ENCODE results near the gene SEMA3E. TPM values are rescaled to one million over a fixed set of nuclear protein-coding genes. Genes with fewer than 3 reads are reported as not detected.

SEMA3E gene
- total RNA-seq, 1 experiment from 2014 or later: 2.5 TPM

DNA sequence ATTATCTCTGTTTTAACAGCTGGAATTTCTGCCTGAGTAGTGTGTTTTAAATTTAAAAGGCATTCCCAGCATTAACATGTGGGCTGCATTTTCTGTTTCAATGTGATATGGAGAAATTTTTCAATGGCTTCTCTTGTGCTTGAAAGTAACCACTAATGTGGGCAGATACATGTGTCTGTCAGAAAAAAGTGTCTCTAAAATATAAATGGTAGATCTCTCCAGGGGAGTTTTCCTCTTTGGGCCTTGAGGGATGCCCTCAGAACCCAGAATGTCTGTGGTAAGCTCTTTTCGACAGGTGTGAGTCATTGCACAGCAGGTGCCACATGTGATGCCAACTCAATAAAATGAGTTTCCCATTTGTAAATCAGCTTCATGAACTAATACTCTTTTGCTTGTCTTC is 221.1 kb downstream of the SEMA3E start (continued):
- TF ChIP-seq, protein P1, sequence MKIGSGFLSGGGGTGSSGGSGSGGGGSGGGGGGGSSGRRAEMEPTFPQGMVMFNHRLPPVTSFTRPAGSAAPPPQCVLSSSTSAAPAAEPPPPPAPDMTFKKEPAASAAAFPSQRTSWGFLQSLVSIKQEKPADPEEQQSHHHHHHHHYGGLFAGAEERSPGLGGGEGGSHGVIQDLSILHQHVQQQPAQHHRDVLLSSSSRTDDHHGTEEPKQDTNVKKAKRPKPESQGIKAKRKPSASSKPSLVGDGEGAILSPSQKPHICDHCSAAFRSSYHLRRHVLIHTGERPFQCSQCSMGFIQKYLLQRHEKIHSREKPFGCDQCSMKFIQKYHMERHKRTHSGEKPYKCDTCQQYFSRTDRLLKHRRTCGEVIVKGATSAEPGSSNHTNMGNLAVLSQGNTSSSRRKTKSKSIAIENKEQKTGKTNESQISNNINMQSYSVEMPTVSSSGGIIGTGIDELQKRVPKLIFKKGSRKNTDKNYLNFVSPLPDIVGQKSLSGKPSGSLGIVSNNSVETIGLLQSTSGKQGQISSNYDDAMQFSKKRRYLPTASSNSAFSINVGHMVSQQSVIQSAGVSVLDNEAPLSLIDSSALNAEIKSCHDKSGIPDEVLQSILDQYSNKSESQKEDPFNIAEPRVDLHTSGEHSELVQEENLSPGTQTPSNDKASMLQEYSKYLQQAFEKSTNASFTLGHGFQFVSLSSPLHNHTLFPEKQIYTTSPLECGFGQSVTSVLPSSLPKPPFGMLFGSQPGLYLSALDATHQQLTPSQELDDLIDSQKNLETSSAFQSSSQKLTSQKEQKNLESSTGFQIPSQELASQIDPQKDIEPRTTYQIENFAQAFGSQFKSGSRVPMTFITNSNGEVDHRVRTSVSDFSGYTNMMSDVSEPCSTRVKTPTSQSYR (CRISPR knock-in tag; IDR thresholded peaks at IDR 0.05): no peak
- no peak for TF ChIP-seq ZNF317 (CRISPR knock-in tag; IDR thresholded peaks at IDR 0.05; ENCODE audit: borderline replicate concordance, low read depth)
- TF ChIP-seq, protein P2, sequence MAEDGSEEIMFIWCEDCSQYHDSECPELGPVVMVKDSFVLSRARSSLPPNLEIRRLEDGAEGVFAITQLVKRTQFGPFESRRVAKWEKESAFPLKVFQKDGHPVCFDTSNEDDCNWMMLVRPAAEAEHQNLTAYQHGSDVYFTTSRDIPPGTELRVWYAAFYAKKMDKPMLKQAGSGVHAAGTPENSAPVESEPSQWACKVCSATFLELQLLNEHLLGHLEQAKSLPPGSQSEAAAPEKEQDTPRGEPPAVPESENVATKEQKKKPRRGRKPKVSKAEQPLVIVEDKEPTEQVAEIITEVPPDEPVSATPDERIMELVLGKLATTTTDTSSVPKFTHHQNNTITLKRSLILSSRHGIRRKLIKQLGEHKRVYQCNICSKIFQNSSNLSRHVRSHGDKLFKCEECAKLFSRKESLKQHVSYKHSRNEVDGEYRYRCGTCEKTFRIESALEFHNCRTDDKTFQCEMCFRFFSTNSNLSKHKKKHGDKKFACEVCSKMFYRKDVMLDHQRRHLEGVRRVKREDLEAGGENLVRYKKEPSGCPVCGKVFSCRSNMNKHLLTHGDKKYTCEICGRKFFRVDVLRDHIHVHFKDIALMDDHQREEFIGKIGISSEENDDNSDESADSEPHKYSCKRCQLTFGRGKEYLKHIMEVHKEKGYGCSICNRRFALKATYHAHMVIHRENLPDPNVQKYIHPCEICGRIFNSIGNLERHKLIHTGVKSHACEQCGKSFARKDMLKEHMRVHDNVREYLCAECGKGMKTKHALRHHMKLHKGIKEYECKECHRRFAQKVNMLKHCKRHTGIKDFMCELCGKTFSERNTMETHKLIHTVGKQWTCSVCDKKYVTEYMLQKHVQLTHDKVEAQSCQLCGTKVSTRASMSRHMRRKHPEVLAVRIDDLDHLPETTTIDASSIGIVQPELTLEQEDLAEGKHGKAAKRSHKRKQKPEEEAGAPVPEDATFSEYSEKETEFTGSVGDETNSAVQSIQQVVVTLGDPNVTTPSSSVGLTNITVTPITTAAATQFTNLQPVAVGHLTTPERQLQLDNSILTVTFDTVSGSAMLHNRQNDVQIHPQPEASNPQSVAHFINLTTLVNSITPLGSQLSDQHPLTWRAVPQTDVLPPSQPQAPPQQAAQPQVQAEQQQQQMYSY (CRISPR knock-in tag; IDR thresholded peaks at IDR 0.05): no peak
- no peak for TF ChIP-seq ESRRA (CRISPR knock-in tag; IDR thresholded peaks at IDR 0.05; ENCODE audit: borderline replicate concordance)
- TF ChIP-seq ZNF232 (CRISPR knock-in tag; IDR thresholded peaks at IDR 0.05): no peak
- TF ChIP-seq NFE2L1 (CRISPR knock-in tag; IDR thresholded peaks at IDR 0.05): no peak
- TF ChIP-seq, protein P3, sequence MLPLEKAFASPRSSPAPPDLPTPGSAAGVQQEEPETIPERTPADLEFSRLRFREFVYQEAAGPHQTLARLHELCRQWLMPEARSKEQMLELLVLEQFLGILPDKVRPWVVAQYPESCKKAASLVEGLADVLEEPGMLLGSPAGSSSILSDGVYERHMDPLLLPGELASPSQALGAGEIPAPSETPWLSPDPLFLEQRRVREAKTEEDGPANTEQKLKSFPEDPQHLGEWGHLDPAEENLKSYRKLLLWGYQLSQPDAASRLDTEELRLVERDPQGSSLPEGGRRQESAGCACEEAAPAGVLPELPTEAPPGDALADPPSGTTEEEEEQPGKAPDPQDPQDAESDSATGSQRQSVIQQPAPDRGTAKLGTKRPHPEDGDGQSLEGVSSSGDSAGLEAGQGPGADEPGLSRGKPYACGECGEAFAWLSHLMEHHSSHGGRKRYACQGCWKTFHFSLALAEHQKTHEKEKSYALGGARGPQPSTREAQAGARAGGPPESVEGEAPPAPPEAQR (CRISPR knock-in tag; IDR thresholded peaks at IDR 0.05): no peak
- no peak for TF ChIP-seq ZNF396 (CRISPR knock-in tag; IDR thresholded peaks at IDR 0.05; ENCODE audit: borderline replicate concordance)

DNA sequence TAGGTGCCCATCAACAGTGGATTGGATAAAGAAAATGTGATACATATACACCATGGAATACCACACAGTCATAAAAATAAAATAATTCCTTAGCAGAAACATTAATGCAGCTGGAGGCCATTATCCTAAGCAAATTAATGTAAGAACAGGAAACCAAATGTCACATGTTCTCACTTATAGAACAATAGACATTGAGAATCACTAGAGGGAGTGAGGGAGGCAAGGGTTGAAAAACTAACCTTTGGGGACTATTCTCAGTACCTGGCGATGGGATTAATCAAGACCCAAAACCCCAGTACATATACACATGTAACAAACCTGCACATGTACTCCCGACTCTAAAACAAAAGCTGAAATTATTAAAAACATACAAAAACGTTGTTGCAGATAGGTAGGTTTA is 222.6 kb downstream of the SEMA3E start:
- ChIA-PET CTCF (no interaction called here), POLR2A (no interaction called here)
- ATAC-seq (peak; percentile 38), DNase-seq (ENCODE audit: low spot score) (no peak)
- peaks cover 70% of the 10 kb centered on the region for H3K4me1 Mint-ChIP-seq
- 0 out of 2 replicates have a peak, but pooled peaks cover 5% of the 10 kb centered on the region for H3K9me3 Mint-ChIP-seq
- peaks cover 4% of the 10 kb centered on the region; the same call in 1 of the 2 replicates for H3K36me3 Mint-ChIP-seq
- H3K27ac Mint-ChIP-seq: no peak overlapping the region
- TF ChIP-seq ZNF671 (CRISPR knock-in tag; IDR thresholded peaks at IDR 0.05) (no peak), CREM (CRISPR knock-in tag; IDR thresholded peaks at IDR 0.05) (no peak), ZNF317 (CRISPR knock-in tag; IDR thresholded peaks at IDR 0.05; ENCODE audit: borderline replicate concordance, low read depth) (peak; percentile 78; the same call in 1 of the 2 replicates)
- TF ChIP-seq, protein P4, sequence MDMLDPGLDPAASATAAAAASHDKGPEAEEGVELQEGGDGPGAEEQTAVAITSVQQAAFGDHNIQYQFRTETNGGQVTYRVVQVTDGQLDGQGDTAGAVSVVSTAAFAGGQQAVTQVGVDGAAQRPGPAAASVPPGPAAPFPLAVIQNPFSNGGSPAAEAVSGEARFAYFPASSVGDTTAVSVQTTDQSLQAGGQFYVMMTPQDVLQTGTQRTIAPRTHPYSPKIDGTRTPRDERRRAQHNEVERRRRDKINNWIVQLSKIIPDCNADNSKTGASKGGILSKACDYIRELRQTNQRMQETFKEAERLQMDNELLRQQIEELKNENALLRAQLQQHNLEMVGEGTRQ (CRISPR knock-in tag; IDR thresholded peaks at IDR 0.05): peak; percentile 58
- H3K4me3 Mint-ChIP-seq: no peak overlapping the region
- no peaks in the 10 kb centered on the region for H3K27me3 Mint-ChIP-seq (ENCODE audit: low read depth)

DNA sequence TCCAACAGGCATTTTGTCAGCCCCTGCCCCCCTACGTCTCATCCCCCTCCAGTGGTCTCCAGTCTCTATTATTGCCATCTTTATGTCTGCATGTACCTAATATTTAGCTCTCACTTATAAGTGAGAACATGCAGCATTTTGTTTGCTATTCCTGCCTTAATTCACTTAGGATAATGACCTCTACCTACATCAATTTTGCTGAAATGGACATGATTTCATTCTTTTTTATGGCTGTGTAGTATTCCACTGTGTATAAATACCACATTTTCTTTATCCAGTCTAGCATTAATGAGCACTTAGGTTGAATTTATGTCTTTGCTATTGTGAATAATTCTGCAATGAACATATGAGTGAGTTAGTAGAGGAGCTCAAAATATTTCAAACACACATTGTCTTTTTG is 229.9 kb downstream of the SEMA3E start:
- ATAC-seq: no peak

More for the DNA sequence above, 229.9 kb downstream of the SEMA3E start:
- Mint-ChIP-seq H3K27ac (no peak overlapping the region), H3K36me3 (peaks cover 4% of the 10 kb centered on the region), H3K4me1 (peaks cover 51% of the 10 kb centered on the region), H3K4me3 (no peak overlapping the region), H3K27me3 (ENCODE audit: low read depth) (no peaks in the 10 kb centered on the region), H3K9me3 (peaks cover 9% of the 10 kb centered on the region)
- ChIA-PET CTCF (no interaction called here), POLR2A (no interaction called here)
- TF ChIP-seq, protein P5, sequence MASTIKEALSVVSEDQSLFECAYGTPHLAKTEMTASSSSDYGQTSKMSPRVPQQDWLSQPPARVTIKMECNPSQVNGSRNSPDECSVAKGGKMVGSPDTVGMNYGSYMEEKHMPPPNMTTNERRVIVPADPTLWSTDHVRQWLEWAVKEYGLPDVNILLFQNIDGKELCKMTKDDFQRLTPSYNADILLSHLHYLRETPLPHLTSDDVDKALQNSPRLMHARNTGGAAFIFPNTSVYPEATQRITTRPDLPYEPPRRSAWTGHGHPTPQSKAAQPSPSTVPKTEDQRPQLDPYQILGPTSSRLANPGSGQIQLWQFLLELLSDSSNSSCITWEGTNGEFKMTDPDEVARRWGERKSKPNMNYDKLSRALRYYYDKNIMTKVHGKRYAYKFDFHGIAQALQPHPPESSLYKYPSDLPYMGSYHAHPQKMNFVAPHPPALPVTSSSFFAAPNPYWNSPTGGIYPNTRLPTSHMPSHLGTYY (CRISPR knock-in tag; IDR thresholded peaks at IDR 0.05): no peak
- no peak for TF ChIP-seq ZNF138 (CRISPR knock-in tag; conservative IDR thresholded peaks at IDR 0.05)
- no peak for TF ChIP-seq FOXP1 (CRISPR knock-in tag; IDR thresholded peaks at IDR 0.05; ENCODE audit: borderline replicate concordance)
- TF ChIP-seq, protein P6, sequence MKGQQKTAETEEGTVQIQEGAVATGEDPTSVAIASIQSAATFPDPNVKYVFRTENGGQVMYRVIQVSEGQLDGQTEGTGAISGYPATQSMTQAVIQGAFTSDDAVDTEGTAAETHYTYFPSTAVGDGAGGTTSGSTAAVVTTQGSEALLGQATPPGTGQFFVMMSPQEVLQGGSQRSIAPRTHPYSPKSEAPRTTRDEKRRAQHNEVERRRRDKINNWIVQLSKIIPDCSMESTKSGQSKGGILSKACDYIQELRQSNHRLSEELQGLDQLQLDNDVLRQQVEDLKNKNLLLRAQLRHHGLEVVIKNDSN (CRISPR knock-in tag; IDR thresholded peaks at IDR 0.05): no peak
- TF ChIP-seq SOX15 (CRISPR knock-in tag; IDR thresholded peaks at IDR 0.05): no peak
- no peak for TF ChIP-seq NFATC4 (CRISPR knock-in tag; IDR thresholded peaks at IDR 0.05)
- TF ChIP-seq OVOL2 (CRISPR knock-in tag; IDR thresholded peaks at IDR 0.05; ENCODE audit: borderline replicate concordance): no peak
- TF ChIP-seq ZNF263 (CRISPR knock-in tag; IDR thresholded peaks at IDR 0.05; ENCODE audit: low read depth): no peak
- TF ChIP-seq FOXK1 (CRISPR knock-in tag; IDR thresholded peaks at IDR 0.05): no peak
- no peak for TF ChIP-seq ZNF671 (CRISPR knock-in tag; IDR thresholded peaks at IDR 0.05)
- no peak for DNase-seq (ENCODE audit: low spot score)
